GM19395 (cell line): ENCODE measurements around the gene CEP192.
A peak's percentile ranks its signal among the peaks of the same experiment; 100 is the strongest.
"Not testable (repeated sequence)": the region's sequence is repeated elsewhere in the genome, so short reads cannot be mapped to it uniquely, and the experiment has no call there.

ENCODE experiments used
- ATAC-seq: cut with Tn5 transposase; IDR thresholded peaks from one replicate; pipeline ENCODE4 v1.9.1; 2021; ENCODE audit warnings: mild to moderate bottlenecking, moderate library complexity; ENCODE audit not compliant: unreplicated experiment

CEP192 gene

GRCh38 chr18:12990967-12991820 is at the start of gene CEP192:
CEP192 (plus strand) TSS chr18:12991362; CDS start chr18:12999425, 8,063 bp downstream.
- ATAC-seq: peak; percentile 83

GRCh38 chr18:12943215-12943614 is 47.9 kb upstream of the CEP192 start:
- no peak for ATAC-seq

GRCh38 chr18:12944709-12945108 is 46.5 kb upstream of the CEP192 start:
- ATAC-seq: no peak

- ATAC-seq: peak; percentile 8
Measured at GRCh38 chr18:12946549-12947284, 44.4 kb upstream of the CEP192 start.

- peak; percentile 77 for ATAC-seq
Measured at GRCh38 chr18:12947285-12948049, 43.7 kb upstream of the CEP192 start, which contains the start of gene SEH1L. SEH1L (plus strand) TSS chr18:12948011; CDS start chr18:12948122, 111 bp downstream.

GRCh38 chr18:12948050-12948804 is 42.9 kb upstream of the CEP192 start:
- ATAC-seq: peak; percentile 79

- no peak for ATAC-seq
Measured at GRCh38 chr18:12958478-12958877, 32.7 kb upstream of the CEP192 start.

GRCh38 chr18:12960395-12960794 is 30.8 kb upstream of the CEP192 start:
- no peak for ATAC-seq

- no peak for ATAC-seq
Measured at GRCh38 chr18:12960853-12961397, 30.2 kb upstream of the CEP192 start.

- no peak for ATAC-seq
Measured at GRCh38 chr18:12963069-12963468, 28.1 kb upstream of the CEP192 start.

GRCh38 chr18:12968115-12968514 is 23.0 kb upstream of the CEP192 start:
- no peak for ATAC-seq

GRCh38 chr18:12968619-12969018 is 22.5 kb upstream of the CEP192 start:
- no peak for ATAC-seq

- ATAC-seq: no peak
Measured at GRCh38 chr18:12973562-12974213, 17.5 kb upstream of the CEP192 start.

- ATAC-seq: no peak
Measured at GRCh38 chr18:12975488-12975887, 15.7 kb upstream of the CEP192 start.

GRCh38 chr18:12976305-12976704 is 14.9 kb upstream of the CEP192 start:
- no peak for ATAC-seq

GRCh38 chr18:12980065-12980464 is 11.1 kb upstream of the CEP192 start:
- ATAC-seq: not testable (repeated sequence)

- no peak for ATAC-seq
Measured at GRCh38 chr18:12989397-12990122, 1.6 kb upstream of the CEP192 start.

GRCh38 chr18:12990123-12990475 is 1.1 kb upstream of the CEP192 start:
- no peak for ATAC-seq

GRCh38 chr18:12990641-12990966 is 558 bp upstream of the CEP192 start:
- ATAC-seq: peak; percentile 0
